Right lobe of liver (tissue), 4 donors: ENCODE data around the gene RHBDL1.

Experiments
- POLR2A ChIP-seq: fragments of 450-650 bp; IDR thresholded peaks from one replicate; pipeline ENCODE4 v1.6.1; 2017; ENCODE audit warnings: antibody characterized with exemption, mild to moderate bottlenecking
- TF ChIP-seq, protein P1 (sequence below), 4 donors: fragments of 200-600 bp in 3 of 4; fragments of 450-650 bp in 1 of 4; IDR thresholded peaks; one replicate each; pipeline versions ENCODE4 v1.5.1 to v1.8.0; 2016 to 2022; ENCODE audit warnings: antibody characterized with exemption in 4 of 4, mild to moderate bottlenecking in 2 of 4
- donor health status: DM: no; HTN: no; CAD: no.
- donor health status: DM: no; HTN: no; CAD: no.
- donor health status: DM: no; HTN: yes; CAD: no.

DNA sequence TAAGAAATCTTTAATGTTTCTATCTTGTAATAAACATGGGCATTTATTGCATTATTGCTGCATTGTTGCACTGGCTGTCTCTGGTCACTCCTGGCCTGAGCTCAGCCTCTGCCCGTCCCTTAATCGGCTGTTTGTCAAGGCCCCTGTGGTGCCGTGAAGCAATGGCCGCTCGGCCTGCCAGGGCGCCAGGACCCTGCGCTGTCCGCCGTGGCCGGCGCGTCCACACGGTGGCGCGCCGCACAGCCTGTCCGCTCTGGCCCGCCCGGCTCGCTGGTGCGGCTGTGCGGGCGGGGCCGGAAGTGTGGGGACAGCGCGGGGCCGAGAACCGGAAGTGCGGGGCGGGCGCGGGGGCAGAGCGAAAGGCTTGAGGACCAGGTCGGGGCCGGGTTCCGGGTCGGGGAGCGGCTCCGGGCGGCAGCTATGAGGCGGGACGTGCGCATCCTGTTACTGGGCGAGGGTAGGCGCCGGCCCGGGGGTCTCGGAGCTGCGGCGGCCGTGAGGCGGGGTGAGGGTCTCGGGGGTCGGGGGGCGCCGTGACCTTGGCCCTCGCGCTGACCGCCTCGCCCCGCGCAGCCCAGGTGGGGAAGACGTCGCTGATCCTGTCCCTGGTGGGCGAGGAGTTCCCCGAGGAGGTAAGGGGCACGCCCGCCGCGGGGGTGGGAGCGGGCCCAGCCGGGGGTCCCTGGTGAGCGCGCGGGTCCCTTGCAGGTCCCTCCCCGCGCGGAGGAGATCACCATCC lies 7.5 kb upstream of the RHBDL1 start, which contains the start of gene RHOT2:
- TF ChIP-seq, protein P1, sequence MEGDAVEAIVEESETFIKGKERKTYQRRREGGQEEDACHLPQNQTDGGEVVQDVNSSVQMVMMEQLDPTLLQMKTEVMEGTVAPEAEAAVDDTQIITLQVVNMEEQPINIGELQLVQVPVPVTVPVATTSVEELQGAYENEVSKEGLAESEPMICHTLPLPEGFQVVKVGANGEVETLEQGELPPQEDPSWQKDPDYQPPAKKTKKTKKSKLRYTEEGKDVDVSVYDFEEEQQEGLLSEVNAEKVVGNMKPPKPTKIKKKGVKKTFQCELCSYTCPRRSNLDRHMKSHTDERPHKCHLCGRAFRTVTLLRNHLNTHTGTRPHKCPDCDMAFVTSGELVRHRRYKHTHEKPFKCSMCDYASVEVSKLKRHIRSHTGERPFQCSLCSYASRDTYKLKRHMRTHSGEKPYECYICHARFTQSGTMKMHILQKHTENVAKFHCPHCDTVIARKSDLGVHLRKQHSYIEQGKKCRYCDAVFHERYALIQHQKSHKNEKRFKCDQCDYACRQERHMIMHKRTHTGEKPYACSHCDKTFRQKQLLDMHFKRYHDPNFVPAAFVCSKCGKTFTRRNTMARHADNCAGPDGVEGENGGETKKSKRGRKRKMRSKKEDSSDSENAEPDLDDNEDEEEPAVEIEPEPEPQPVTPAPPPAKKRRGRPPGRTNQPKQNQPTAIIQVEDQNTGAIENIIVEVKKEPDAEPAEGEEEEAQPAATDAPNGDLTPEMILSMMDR (IDR thresholded peaks at IDR 0.05): peak; percentile 89 to 95 (median 92)
- TF ChIP-seq POLR2A: peak; percentile 63
